ENCODE data around the gene FAM161A. TPM values are rescaled to one million over a fixed set of nuclear protein-coding genes. Genes with fewer than 3 reads are reported as not detected.
"Not testable (repeated sequence)": the region's sequence is repeated elsewhere in the genome, so short reads cannot be mapped to it uniquely, and the experiment has no call there.

Gene FAM161A
- total RNA-seq, 4 donors from 2014 or later = 0.96 to 1.9 (median 1.2) TPM; not detected in 1

DNA sequence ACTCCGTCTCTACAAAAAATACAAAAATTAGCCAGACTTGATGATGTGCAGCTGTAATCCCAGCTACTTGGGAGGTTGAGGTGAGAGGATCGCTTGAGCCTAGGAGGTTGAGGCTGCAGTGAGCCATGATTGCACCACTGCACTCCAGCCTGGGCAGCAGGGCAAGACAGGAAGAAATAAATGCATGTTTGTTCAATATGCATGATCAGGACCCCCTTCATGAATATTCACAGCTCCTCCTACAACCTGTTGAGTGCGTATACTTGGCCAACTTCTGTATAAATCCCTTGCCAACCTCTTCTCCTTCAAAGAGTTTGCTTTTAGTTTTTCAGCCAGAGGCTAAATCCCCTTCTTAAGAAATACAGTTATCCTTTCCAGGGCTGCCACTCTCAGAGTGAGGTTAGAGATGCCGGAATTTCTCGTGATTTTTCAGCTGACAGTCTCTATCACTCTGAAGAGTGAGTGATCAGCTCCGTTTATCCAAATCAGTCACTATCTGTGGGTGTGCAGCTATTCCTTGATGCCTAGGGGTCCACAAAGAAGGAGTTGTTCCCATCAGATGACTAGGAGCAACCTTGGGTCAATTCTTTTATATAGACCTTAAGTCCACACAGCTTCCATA lies 39.2 kb downstream of the FAM161A start:
- no peaks in the 10 kb centered on the region for H3K27me3 ChIP-seq
- H3K27ac ChIP-seq = no peak overlapping the region
- no peak overlapping the region for H3K4me3 ChIP-seq
- H3K9me3 ChIP-seq = no peaks in the 10 kb centered on the region
- WGBS, 2 donors (ENCODE audit: low coverage in 1 of 2) = 83 to 87% methylated on average over 5 to 6 of the region's 6 CpGs
- H3K4me1 ChIP-seq = no peaks in the 10 kb centered on the region
- DNase-seq = no peak
- in situ Hi-C loops (cut with MboI; ENCODE audit: low pct_ligation_motif_present in 1 of 4, low pct_unique_long_range_greater_than_20kb in 1 of 4, low sequenced_read_pairs in 3 of 4) = no loop called here
- intact Hi-C loops (cut with DNase I; ENCODE audit: low total_unique reads) = no loop called here
- TF ChIP-seq POLR2AphosphoS5 (IDR thresholded peaks at IDR 0.05) (no peak), POLR2A (IDR thresholded peaks at IDR 0.05) (no peak), EP300 (IDR thresholded peaks at IDR 0.05; ENCODE audit: low read depth) (no peak)
- TF ChIP-seq, protein P1, sequence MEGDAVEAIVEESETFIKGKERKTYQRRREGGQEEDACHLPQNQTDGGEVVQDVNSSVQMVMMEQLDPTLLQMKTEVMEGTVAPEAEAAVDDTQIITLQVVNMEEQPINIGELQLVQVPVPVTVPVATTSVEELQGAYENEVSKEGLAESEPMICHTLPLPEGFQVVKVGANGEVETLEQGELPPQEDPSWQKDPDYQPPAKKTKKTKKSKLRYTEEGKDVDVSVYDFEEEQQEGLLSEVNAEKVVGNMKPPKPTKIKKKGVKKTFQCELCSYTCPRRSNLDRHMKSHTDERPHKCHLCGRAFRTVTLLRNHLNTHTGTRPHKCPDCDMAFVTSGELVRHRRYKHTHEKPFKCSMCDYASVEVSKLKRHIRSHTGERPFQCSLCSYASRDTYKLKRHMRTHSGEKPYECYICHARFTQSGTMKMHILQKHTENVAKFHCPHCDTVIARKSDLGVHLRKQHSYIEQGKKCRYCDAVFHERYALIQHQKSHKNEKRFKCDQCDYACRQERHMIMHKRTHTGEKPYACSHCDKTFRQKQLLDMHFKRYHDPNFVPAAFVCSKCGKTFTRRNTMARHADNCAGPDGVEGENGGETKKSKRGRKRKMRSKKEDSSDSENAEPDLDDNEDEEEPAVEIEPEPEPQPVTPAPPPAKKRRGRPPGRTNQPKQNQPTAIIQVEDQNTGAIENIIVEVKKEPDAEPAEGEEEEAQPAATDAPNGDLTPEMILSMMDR (IDR thresholded peaks at IDR 0.05) = no peak
- no peaks in the 10 kb centered on the region for H3K36me3 ChIP-seq

DNA sequence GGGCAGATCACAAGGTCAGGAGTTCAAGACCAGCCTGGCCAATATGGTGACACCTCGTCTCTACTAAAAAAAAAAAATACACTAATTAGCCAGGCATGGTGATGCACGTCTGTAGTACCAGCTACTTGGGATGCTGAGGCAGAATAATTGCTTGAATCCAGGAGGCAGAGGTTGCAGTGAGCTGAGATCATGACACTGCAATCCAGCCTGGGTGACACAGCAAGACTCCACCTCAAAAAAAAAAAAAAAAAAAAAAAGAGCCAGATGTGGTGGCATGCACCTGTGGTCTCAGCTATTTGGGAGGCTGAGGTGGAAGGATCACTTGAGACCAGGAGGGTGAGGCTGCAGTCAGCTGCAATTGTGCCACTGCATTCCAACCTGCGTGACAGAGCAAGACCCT lies 40.5 kb downstream of the FAM161A start:
- H3K36me3 ChIP-seq; H3K27me3 ChIP-seq; H3K27ac ChIP-seq; H3K9me3 ChIP-seq; intact Hi-C loops (cut with DNase I; ENCODE audit: low total_unique reads); H3K4me1 ChIP-seq; DNase-seq; in situ Hi-C loops (cut with MboI; ENCODE audit: low pct_ligation_motif_present in 1 of 4, low pct_unique_long_range_greater_than_20kb in 1 of 4, low sequenced_read_pairs in 3 of 4); H3K4me3 ChIP-seq: not testable (repeated sequence)
- 79 to 94% methylated on average over 2 to 3 of the region's 3 CpGs for WGBS, 2 donors (ENCODE audit: low coverage in 1 of 2)

DNA sequence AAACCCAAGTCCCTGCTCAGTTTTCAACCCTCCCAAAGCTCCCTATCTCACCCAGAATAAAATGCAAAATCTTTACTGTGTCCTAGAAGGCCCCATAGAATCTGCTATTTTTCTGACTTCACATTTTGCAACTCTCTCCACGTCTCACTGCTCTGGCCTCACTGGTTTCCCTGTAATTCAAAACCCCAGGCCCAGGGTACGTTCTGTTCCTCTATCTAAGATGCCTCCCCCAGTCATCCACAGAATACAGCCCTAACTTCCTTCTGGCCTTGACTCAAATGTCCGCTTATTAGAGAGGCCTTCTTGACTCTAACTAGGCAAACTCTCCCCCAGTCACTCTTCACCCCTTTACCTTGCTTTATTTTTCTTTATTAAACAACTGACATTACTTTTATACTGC lies 42.0 kb downstream of the FAM161A start:
- H3K36me3 ChIP-seq = no peaks in the 10 kb centered on the region
- no peak for DNase-seq
- H3K9me3 ChIP-seq = no peaks in the 10 kb centered on the region
- intact Hi-C loops (cut with DNase I; ENCODE audit: low total_unique reads) = no loop called here
- TF ChIP-seq, protein P1 (IDR thresholded peaks at IDR 0.05) = no peak
- no peak for TF ChIP-seq EP300 (IDR thresholded peaks at IDR 0.05; ENCODE audit: low read depth)
- TF ChIP-seq POLR2A (IDR thresholded peaks at IDR 0.05) = no peak
- TF ChIP-seq POLR2AphosphoS5 (IDR thresholded peaks at IDR 0.05) = no peak
- H3K4me3 ChIP-seq = no peak overlapping the region
- no peaks in the 10 kb centered on the region for H3K4me1 ChIP-seq
- in situ Hi-C loops (cut with MboI; ENCODE audit: low pct_ligation_motif_present in 1 of 4, low pct_unique_long_range_greater_than_20kb in 1 of 4, low sequenced_read_pairs in 3 of 4) = no loop called here
- H3K27ac ChIP-seq = no peak overlapping the region
- 76 to 82% methylated on average over 3 of the region's 3 CpGs for WGBS, 2 donors (ENCODE audit: low coverage in 1 of 2)
- H3K27me3 ChIP-seq = no peaks in the 10 kb centered on the region

DNA sequence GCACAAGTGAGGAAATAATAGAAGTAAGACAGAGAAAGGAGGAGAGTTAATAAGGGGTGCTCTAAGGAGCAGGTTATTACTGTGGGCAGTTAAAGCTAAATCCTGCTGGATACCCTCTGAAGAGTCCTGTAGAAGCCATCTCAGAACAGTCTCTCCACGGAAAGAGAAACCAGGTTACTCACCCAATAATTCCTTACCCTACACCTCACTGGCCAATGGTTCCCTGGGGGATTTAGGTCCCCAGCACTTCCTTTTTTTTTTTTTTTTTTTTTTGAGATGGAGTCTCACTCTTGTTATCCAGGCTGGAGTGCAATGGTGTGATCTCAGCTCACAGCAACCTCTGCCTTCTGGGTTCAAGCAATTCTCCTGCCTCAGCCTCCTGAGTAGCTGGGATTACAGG lies 43.7 kb downstream of the FAM161A start:
- H3K27me3 ChIP-seq; H3K36me3 ChIP-seq; H3K27ac ChIP-seq; intact Hi-C loops (cut with DNase I; ENCODE audit: low total_unique reads); in situ Hi-C loops (cut with MboI; ENCODE audit: low pct_ligation_motif_present in 1 of 4, low pct_unique_long_range_greater_than_20kb in 1 of 4, low sequenced_read_pairs in 3 of 4); H3K9me3 ChIP-seq; H3K4me3 ChIP-seq; H3K4me1 ChIP-seq; DNase-seq: not testable (repeated sequence)
- WGBS, 2 donors (ENCODE audit: low coverage in 1 of 2) = 79 to 81% methylated on average over 1 of the region's 1 CpG

DNA sequence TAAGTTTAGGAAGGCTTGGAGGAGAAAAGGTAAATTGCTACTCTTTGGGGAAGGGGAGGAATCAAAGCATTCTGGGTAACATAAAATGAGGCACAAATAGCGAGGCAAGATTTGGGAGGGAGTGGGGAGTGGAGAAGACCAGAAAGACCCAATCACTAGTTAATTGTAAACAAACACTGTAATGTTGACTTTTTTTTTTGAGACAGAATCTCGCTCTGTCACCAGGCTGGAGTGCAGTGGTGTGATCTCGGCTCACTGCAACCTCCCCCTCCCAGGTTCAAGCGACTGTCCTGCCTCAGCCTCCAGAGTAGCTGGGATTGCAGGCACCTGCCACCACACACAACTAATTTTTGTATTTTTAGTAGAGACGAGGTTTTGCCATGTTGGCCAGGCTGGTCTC lies 45.2 kb downstream of the FAM161A start:
- intact Hi-C loops (cut with DNase I; ENCODE audit: low total_unique reads); H3K9me3 ChIP-seq; H3K27ac ChIP-seq; H3K27me3 ChIP-seq; DNase-seq; H3K36me3 ChIP-seq; H3K4me1 ChIP-seq; in situ Hi-C loops (cut with MboI; ENCODE audit: low pct_ligation_motif_present in 1 of 4, low pct_unique_long_range_greater_than_20kb in 1 of 4, low sequenced_read_pairs in 3 of 4); H3K4me3 ChIP-seq: not testable (repeated sequence)
- 75 to 81% methylated on average over 5 of the region's 5 CpGs for WGBS, 2 donors (ENCODE audit: low coverage in 1 of 2)
